ENCODE results near the gene PIK3C3.
"Not testable (repeated sequence)": the region's sequence is repeated elsewhere in the genome, so short reads cannot be mapped to it uniquely, and the experiment has no call there.

The PIK3C3 gene

DNA sequence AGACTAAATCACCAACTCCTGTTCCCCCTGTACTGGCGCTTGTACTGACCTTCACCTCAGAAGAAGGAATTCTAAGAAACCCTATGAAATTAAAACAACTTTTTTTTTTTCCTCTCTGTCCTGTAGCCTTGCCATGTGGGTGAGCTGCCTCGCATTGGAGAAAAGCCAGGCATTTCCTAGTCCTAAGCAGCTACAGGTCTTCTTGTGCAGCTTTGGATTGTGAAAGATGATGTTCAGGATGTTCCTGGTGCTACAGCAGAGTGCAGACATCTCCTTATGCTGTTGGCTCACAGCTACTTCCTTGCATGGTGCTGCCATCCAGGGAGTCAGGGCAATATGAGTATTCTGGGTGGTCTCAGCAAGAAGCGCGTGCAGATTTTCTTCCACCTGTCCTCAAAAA, 11.9 kb downstream of the PIK3C3 start:
- no peak for DNase-seq

DNA sequence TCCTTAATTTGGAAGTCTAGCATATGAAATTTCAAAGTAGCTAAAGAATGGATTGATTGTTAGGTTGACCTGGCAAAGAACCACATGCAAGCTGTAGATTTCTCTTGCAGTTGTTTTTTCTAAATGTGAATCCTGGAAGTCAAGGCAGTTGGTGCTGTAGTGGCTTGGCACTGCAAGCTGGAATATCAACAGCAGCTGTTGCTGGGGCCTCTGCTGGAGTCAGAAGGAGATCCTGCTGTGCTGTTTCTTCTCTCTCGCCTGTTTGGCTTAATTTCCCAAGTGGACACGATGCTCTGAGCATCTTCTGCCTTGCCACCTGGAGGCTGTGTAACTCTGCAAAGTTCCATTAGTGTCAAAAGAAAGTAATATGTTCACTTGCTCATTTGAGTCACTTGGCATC, 12.6 kb downstream of the PIK3C3 start:
- DNase-seq = no peak

DNA sequence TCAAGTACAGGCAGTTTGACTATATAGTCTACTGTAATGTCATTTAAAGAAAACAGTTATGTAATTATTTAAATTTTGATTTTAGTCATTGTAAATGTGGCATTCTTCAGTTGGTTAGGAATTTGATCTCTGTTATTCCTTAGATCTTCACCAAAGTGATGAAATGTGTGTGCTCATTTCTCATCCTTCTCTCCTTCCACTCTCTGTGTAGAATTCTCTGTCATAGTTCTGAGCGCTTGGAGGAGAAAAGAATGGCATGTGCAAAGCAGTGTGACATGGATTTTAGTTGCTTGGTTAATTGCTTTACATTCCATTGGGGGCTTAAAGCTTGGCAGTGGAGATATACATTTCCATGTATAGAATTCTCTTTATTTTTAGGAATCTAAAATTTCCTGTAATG, 14.8 kb downstream of the PIK3C3 start:
- no peak for DNase-seq

DNA sequence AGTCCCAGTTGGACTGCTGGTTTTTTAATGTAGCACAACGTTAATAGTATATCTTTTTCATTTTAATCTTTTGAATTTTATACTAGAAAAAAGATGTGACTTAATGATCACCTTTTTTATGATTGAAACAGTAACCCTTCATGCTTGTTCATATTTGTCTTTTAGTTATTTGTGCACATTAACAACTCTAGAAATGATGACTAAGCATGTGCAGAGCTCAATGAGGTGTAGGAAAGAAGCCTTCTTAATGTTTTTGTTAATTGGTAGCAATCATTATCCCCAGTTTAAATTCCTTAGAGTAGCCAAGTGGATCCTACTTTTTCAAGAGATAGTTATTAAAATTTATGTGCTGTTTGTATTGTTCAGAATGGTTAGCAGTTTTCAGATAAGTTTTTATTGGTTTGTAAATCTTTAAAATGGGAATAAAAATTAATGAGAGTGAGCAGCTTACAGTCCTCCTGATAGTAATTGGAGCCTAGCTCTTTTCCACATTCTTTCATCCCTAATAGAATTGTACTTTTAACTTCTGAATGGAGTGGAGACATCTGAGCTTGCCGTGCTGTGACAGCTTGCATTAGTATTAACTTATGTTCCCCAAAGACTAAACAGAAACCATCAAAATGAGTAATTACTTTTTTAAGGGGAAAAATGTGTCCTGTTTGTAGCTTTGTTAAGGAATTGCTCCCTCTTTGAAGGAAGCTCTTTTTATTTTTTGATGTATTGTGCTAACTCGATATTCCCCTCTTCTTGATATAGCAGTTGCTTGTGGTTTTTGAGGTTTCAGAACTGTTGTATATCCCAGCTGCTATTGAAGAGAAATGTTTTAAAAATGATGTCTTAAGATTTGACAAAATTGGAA, 17.3 kb downstream of the PIK3C3 start:
- DNase-seq = no peak

DNA sequence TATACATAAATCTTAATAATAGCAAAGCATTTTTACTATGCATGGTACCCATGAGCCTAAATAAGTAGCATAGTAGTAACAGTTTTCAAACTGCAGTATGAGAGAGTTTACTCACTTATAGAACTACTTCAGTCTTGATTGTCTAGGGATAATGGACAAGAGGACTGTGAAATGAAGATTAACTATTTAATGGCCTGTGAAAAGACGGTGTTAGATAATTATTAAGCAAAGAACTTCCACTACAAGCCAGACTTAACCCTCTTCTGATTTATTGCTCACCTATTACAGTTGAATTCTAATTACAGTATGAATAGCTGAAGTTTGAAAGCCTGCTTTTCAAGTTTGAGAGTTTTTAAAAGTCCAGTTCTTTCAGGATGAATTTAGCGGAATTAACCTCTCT, 18.9 kb downstream of the PIK3C3 start:
- DNase-seq = no peak

DNA sequence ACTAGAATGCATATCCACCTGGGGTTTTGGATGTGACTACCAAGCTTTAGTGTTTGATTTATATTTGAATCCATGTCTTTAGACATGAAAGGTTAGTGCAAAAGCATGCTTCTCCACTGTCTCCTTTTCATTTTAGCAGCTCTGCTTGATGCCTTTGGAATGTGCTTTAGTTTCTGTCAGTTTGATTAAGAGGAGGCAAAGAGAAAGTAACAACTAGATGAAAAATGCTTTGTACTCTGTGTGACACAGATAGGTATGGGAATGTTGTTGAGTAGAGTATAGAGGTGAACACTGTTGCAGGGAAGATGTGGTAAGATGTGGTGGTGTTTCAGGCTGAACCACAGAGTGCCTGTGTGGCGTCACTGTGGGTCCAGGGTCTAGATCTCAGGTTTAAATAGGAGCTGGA, 19.8 kb downstream of the PIK3C3 start:
- no peak for DNase-seq

DNA sequence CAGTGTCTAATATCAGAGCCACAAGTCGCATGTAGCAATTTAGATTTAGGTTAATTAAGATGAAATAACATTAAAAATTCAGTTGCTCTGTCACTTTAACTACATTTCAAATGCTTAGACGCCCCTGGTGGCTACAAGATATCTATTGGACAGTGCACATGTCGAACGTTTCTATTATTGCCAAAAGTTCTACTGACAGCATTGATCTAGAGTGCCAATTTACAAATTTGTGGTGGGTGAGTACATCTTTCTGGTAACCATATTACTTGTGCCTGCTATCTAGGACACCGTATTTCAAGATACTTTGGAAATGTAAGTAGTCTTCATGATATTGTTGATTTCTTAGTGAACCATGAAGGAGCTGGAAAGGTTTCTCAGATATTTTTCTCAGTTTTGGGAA, 20.2 kb downstream of the PIK3C3 start:
- no peak for DNase-seq

DNA sequence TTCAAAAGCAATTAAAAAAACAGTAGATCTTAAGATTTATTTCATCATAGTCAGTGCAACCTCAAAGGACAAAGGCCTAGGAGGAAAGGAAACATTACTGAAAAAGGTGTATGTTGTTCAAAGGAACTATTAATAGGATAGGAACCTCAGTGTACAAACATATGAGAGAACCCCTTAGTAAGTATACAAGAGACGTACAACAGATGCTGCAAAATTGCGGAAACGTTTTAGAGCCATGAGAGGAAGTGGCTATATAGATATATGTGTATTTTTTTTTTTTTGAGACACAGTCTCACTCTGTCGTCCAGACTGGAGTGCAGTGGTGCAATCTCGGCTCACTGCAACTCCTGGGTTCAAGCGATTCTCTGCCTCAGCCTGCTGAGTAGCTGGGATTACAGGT, 22.2 kb downstream of the PIK3C3 start:
- no peak for DNase-seq

DNA sequence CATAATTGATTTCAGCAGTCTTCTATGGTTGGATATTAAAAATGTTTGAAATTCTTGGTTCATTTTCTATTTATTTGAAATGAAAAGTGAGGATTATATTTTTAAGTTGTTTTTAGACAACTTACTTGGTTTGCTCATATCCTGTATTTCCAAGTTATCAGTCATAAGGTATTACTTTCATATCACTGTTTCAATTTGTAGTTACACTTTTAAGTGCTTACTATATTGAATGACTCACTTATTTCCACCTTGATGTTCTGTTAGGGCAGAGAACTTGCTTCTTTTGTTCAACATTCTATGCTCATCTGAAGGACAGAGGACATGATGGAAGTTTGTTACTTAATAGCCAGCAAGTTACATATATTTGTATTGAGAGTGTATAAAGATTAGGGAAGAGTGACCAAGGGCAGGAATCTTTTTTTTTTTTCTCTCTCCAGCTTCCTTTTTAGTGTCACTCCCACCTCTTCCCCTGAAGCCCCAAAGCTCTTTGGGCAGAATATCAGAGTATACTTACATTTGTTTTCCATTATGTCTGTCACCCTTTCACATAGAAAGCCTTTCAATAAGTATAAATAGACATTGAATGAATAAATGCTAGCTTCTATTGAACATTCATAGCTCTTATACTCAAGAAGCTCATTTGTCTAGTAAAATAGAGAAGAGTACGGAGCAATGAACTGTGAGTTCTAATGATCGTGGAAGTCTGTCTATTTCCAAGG, 28.1 kb downstream of the PIK3C3 start:
- no peak for DNase-seq

DNA sequence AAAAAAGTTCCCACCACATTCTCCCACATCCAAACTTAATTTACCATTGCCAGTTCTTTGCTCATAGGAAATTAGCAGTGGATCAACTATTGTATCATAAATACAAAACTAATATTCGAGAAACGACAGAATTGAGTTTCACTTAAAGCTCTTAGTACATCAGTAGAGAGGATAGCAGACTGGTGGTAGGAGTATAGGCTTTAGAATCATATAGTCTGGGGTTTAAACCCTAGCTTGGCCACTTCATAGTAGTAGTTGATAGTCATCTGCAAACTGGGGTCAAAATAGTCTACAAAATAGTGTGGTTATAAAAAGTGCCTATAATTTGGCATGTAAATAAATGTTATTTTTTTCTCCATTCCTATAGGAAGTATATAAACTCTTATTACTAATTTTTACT, 30.9 kb downstream of the PIK3C3 start:
- no peak for DNase-seq

DNA sequence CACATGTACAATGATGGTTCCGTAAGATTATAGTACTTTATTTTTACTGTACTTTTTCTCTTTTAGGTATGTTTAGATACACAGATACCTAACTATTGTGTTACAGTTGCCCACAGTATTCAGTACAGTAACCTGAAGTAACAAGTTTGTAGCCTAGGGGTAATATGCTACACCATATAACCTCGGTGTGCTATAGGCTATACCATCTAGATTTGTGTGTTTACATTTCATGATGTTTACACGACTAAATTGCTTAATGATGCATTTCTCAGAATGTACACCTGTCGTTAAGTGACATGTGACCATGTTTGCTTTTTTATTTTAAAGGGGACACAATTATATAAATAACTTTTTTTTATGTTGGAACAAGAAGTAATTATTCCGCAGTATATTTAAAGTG, 34.5 kb downstream of the PIK3C3 start:
- no peak for DNase-seq

DNA sequence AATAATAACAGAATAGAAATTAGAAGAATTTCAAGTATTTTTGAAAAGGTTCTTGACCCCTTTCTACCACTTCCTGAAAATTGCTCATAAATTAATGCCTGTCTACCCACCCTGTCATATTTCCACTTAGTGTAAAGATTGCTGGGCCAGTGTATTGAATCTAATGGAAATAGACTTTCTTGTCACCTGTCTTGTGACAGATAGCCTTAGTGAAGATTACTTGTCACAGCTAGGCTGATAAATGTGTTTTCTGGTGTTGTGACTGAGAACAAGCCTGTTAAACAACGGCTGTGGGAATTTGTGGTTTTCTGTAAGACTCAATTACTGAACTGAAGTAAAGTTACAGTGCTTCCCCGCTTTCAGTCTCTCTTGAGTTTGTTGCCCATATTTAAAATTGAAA, 37.0 kb downstream of the PIK3C3 start:
- no peak for DNase-seq

DNA sequence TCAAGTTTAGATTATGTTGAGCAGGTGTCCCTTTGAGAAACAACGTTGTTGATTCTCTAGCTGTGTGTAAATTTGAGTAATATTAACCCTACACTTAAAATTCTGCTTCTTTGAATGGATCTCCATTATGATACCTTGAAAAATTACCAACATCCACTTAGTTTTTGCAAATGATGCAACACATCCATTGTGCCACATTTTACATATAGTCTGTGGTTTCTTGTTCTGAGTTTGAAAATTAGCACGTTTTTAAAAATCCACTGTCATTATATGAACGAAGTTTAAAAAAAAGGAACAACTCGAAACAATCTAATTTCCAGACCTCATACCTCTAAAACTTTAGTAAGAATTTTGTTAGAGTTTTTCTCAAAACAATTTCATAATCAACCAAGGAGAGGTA, 37.7 kb downstream of the PIK3C3 start:
- DNase-seq = no peak

DNA sequence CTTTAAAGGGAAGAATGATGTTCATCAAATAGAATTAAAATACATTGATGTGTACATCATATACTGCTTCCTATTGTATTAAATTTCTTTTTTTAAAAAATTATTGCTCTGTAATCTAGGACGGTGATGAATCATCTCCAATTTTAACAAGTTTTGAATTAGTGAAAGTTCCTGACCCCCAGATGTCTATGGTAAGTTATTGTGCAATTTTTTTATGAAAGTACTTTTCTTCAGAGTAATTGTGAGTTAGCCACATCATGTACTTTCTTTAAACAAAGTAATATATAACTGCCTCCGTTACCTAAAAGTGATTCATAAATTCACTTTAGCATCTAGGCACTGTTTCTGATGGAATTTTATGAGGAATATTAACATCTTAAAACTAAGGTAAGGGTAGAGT, 38.1 kb downstream of the PIK3C3 start:
- DNase-seq = no peak

DNA sequence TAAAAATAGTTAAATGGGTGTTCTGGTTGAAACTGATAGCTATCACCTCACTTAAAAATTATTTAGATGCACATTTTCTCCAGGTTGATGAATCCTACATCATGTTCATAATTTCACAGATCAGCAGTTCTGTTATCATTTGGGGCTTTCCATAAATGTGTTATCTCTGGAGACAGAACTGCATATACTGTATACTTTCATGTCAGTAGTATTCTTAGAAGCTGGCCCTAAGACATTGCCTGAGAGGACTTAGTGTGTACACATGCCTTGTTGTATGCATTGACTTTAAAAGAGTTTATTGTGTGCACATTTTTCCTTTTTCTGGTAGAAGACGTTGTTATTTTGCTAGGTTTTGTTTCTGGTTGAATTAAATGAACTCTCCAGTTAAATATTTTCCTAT, 41.0 kb downstream of the PIK3C3 start:
- no peak for DNase-seq

DNA sequence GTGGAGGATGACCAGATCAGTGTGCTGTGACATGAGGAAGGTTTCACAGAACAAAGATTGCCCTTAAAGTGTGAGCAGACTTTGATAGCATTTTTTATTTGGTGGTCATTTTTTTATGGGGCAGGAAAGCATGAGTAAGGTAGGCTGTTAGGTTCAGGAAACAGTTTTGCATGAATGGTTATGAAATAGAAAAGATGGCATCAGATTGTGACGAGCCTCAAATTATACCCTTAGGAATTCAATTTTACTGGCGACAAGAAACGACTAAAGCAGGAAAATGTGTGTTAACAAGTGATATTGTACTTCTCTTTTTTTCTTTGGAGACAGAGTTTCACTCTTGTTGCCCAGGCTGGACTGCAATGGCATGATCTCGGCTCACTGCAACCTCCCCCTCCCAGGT, 44.7 kb downstream of the PIK3C3 start:
- DNase-seq = no peak

DNA sequence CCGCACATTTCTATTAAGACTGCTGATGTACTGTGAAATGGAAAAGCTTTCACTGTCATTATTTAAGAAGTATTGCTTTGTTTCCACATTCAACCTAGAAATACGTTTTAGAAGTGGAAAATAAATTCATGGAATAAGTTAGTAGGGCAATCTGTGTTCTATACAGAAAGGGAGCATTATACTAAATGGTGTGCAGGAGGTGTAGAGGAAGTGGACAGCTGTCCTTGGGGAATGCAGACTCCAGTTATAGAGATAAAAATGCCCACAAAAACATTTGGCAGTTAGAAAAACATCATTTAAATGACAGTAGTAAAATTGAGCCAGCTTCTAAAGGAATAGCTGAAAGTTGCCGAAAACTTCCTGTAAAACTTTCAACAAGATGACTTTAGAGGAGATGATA, 46.8 kb downstream of the PIK3C3 start:
- no peak for DNase-seq

DNA sequence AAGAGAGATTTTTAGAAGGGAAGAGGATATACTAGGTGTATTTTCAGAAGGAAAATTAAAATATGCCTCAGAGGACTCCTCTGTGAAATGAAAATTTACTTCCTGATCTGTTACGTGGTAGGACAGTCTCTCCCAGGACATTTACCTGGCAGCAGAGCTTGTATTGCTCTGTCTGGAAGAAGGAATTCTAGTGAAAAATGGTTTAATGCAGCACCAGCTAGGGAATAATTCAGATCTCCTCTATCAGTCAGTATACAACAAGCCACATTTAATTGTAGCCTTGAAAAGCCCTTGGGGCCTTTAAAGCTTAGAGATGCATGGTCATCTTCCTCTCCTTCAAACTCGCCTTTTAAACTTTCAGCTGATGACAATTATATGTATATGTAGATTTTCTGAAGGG, 49.6 kb downstream of the PIK3C3 start:
- DNase-seq = no peak

DNA sequence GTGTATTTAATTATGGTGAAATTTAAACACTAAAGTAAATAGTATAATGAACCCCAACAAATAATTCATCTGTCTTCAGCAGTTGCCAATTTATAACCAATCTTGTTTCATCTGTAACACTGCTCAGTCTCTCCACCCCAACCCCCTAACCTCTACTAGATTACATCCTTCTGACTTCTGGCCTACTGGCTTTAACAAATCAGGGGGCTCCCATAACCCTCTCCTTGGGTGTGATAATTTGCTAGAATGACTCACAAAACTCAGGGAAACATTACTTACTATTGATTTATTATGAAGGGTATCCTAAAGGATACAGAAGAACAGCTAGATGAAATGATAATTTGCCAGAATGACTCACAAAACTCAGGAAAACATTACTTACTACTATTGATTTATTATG, 50.7 kb downstream of the PIK3C3 start:
- DNase-seq = no peak

DNA sequence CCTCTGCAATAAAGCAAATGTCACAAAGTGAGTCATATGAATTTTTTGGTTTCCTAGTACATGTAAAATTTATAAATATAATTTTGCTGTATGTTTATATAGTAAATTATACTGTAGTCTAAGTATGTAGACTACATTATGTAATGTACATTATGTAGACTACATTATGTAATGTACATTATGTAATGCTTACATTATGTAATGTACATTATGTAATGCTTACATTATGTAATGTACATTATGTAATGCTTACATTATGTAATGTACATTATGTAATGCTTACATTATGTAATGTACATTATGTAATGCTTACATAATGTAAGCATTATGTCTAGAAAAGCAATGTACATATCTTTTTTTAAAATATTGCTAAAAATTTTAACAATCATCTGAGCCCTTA, 54.4 kb downstream of the PIK3C3 start:
- DNase-seq = not testable (repeated sequence)

DNA sequence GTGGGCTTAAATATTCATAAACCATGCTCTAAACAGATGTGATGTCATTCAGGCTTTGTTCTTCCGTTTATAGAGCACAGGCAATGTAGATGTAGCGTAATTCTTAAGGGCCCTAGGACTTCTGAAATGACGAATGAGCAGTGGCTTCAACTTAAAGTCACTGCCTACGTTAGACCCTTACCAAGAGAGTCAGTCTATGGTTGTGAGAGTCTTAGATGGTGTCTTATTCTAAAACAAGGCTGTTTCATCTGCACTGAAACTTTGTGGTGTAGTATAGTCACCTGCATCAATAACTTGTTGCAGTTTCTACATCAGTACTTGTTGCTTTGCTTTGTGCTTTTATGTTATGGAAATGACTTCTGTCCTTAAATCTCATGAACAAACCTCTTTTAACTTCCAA, 56.0 kb downstream of the PIK3C3 start:
- DNase-seq = no peak

DNA sequence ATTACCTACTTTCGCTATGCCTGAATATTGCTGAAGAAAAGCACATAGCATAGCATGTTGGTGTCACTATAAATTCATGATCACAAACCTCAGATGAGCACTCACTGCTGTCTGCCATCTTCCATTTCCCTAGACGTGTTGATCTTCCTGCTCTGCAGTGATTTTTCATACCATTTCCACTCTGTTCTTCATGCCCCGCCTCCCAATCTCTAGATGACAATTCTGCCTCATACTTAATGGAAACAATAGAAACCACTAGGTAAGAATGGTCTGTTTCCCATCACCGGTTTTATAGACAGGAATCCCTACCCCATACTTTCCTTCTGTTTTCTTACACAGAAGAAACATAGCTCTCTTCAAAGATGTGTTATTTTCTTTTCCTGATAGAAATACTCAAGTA, 63.8 kb downstream of the PIK3C3 start:
- DNase-seq = no peak

DNA sequence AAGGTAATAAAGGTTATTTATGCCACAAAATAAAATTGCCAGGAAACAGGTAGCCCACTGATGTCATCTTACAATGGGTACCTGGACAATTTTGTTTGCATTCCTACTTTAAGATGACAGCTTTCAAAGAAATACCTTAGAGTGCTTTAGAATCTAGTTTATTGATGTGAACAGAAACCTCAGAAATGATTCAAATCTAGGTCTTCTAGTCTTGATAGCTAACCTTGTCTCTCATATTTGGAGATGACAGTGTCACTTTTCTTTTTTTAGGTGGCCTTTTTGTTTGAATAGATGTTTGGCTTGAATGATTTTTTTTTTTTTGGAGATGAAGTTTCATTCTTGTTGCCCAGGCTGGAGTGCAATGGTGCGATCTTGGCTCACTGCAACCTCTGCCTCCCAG, 69.1 kb downstream of the PIK3C3 start:
- no peak for DNase-seq

DNA sequence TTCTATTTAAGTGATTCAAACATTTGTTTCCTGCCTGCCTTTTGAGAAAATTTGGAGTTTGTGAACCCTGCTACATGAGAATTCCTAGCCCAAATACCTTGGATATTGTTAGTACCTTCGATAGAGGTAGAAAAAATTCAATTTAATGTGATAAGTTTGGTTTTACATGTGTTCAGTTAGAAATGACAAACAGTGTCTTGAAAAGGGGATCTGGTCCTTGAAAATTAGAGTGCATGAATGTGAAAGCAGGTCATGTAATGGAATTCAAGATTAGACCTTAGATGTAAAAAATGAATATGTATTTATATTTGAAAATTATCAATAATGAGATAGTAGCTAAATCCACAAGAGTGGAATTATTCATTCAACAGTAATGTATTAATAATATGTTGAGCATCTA, 70.5 kb downstream of the PIK3C3 start:
- no peak for DNase-seq

Data from NCI-H510A (cell line).